HG03342 (cell line): ENCODE results near the gene VEZF1.
"Not testable (repeated sequence)": the region's sequence is repeated elsewhere in the genome, so short reads cannot be mapped to it uniquely, and the experiment has no call there.

Experiments used
- ATAC-seq: cut with Tn5 transposase; IDR thresholded peaks from one replicate; pipeline ENCODE4 v1.9.1; 2021; ENCODE audit warnings: mild to moderate bottlenecking, moderate library complexity; ENCODE audit not compliant: unreplicated experiment

The VEZF1 gene

GRCh38 chr17:57974053-57974824 lies 13.8 kb downstream of the VEZF1 start:
- ATAC-seq = not testable (repeated sequence)

- ATAC-seq = no peak
Observed at GRCh38 chr17:57972151-57972550, 15.9 kb downstream of the VEZF1 start.

- ATAC-seq = no peak
Observed at GRCh38 chr17:57971572-57971971, 16.5 kb downstream of the VEZF1 start.

- no peak for ATAC-seq
Observed at GRCh38 chr17:57970710-57971109, 17.3 kb downstream of the VEZF1 start.

DNA sequence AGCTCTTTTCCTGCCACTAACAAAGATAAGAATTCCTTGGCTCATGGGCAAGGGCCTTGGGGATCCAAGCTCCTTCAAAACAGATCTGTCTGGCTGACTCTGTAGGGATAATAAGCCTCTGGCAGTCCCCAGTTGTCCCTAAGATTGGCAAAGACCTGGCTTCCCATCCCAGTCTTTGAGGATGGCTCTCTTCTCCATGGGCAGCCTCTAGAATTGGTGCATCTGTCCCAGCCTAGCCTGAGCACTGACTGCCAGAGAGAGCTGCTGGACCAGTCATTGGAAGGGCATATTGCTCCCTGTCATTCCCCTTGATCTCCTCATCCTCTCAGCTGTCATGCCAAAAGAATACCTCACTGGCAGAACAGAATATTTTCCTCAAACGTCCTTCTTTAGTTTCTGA lies 19.6 kb downstream of the VEZF1 start:
- ATAC-seq = no peak

DNA sequence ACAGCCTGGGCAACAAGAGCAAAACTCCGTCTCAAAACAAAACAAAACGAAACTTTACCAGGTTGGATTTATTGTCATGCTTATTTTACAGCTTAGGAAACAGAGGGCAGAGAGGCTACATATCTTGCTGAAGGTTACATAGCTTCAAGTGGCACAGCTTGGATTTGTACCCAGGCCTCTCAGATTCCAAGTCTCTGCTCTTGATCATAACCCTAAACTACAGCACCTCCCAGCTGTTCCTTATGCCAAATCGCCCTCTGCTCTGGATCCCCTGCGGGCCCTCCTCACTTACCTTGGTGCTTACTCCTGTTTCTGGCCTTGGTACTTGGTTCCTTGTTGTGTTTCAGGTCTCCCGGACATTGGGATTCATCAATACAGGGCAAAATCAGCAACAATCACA lies 21.2 kb downstream of the VEZF1 start:
- no peak for ATAC-seq

- ATAC-seq = no peak
Observed at GRCh38 chr17:57966246-57966645, 21.8 kb downstream of the VEZF1 start.

GRCh38 chr17:57965521-57966160 lies 22.4 kb downstream of the VEZF1 start:
- no peak for ATAC-seq

DNA sequence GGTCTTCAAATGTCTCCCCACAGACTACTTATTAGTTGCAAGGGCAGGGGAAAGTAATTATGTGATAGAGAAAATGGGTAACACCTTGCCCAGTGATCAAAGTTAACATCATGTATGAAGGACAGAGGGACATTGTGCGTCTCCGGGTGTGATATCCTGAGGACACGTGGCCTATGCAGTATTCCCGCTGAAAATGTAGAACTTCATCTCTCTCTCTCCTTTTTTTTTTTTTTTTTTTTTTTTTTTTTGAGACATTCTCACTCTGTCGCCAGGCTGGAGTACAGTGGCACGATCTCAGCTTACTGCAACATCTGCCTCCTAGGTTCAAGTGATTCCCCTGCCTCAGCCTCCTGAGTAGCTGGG lies 24.9 kb downstream of the VEZF1 start:
- no peak for ATAC-seq

- no peak for ATAC-seq
Observed at GRCh38 chr17:57962279-57963148, 25.5 kb downstream of the VEZF1 start.

DNA sequence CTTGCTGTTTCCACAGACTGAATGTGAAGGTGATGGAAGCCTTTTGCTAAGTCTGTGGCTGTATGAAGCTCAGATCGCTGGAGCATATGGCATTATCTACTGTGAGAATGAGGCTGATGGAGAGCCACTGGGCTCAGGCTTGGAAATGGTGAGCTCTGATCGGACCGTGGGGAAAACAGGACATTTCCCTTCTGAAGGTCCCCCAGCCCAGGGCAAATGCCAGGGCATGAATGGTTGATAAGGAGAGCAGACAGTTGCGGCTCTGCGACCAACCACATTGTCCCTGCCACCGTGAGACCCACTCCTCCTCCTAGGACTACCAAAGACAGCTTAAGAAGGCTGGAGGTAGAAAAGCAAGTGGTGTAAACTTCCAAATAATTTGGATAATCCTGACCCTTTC lies 28.1 kb downstream of the VEZF1 start:
- ATAC-seq = no peak

GRCh38 chr17:57958391-57958790 lies 29.7 kb downstream of the VEZF1 start:
- not testable (repeated sequence) for ATAC-seq

- no peak for ATAC-seq
Observed at GRCh38 chr17:57957886-57958285, 30.2 kb downstream of the VEZF1 start.

DNA sequence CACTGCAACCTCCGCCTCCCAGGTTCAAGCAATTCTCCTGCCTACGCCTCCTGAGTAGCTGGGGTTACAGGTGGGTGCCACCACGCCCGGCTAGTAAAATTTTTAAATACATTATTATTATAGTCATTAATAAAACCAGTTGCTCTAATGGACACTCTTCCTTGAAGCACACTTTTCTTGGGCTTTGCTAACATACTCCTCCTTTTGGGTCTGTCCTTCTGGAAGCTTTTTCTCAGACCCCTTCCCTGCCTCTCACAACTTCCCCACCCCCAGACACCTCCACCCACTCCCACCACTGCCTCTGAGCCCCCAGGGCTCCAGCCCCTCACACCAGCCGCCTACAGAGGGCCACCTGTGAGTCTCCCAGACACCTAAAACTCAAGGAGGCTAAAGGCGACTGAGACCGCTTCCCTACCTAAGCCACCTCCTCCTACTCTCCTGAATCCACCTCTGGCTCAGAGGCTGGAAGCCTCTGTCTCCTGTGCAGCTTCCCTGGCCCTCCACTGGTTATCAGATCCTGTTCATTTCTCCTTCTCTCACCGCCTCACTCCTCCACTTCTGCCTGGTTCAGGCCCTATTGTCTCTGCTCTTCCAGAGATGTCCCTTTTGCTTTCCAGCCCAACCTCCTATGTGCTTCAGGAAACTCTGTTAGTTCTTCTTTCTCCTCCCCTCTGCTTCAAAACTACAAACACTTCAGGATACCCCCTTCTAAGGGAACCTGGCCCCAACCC lies 30.8 kb downstream of the VEZF1 start:
- no peak for ATAC-seq

- ATAC-seq = peak; percentile 61
Observed at GRCh38 chr17:57956291-57957119, 31.5 kb downstream of the VEZF1 start.

DNA sequence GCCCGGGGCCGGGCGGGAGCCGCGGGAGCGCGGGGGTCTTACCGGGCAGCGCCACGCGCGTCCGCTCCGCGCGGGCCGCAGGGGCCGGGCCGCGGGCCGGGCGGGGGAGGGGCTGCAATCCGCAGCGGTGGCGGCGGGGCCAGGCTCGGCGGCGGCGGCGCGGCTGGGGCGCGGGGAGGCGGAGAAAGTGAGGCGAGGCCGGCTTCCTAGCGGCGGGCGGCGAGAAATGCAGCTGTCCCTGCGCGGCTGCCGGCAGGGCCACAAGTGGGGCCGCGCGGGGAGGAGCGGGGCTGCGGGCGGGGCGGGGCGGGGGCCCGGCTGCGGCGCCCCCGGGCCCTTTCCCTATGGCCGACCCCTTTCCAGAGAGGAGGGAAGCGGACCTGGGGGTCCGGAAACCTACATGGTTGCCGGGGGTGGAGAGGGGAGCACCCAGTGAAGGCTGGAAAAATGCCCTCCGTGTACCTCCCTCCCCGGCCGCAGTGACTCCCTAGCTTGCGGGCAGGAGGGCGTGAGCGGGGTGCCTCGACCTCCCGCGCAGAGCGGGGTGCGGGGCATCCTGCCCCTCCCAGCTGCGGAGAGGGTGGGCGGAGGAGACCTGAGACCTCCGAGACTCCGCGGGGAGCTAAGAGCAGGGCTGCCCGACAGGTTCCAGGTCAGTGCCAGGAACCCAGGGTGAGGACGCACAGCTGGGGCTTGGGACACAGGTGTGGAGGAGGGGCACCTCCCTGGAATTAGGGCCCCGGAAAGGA lies 32.7 kb downstream of the VEZF1 start, which contains the start of gene CUEDC1:
Gene CUEDC1 (minus strand): TSS at position 230 of the 749 bp plus-strand sequence. CDS start 69,848 bp downstream, outside the sequence.
- no peak for ATAC-seq

DNA sequence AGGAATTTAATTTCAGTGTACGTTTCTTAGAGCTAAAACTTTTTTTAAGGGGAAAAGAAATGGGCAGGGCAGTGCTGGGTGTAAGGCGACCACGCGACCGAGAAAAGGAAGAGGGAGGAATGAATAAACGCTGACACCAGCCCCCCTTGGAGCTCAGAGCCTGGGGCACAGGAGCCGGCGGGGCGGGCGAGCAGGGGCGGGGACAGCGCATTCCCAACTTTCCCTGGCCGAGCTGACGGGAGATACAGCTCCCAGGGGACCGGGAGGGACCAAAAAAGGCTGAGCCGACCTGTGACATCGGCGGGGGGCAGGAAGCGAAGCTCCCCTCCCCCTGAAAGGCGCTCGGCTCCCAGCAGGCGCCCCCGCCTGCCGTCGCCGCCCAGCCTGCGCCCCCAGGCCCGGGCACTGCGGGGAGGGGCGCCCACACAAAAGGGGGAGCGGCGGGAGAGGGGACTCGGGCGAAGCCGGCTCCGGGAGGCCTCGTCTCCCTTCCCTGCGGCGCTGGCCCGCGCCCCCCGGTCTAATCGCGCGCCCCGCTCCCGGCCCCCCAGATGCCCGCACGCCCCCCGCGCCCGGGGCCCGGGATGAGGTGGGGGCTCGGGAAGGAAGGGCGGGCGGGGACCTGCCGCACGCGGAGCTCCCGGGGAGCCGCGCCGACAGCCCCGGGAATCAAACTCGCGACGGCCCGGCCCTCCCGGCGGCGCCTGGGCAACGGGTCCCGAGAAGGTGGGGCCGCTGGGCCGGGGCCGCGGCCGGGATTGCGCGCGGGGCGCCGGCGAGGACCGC lies 33.5 kb downstream of the VEZF1 start:
- ATAC-seq = no peak

GRCh38 chr17:57953705-57954396 lies 34.2 kb downstream of the VEZF1 start:
- no peak for ATAC-seq
